DND-41 (cell line): Measurements from ENCODE around the gene PLA2G2F.

Experiments used
- ATAC-seq: fragments of 200-7000 bp; cut with Tn5 transposase; 3 replicates; pipeline ENCODE4 v1.9.1; 2021; ENCODE audit warnings: low read depth; ENCODE audit not compliant: insufficient read depth
- DNase-seq: peaks from one replicate; pipeline ENCODE4 v3.0.0-alpha.2; 2020
- H2AFZ ChIP-seq: 2 replicates; pipeline ENCODE4 v1.6.0; 2012; ENCODE audit warnings: low read depth, low read length
- H3K27ac ChIP-seq: 2 replicates; pipeline ENCODE4 v1.5.1; 2012; ENCODE audit warnings: low read length, inconsistent platforms
- H3K27me3 ChIP-seq: fragments of 200-600 bp; sonication (generic); 2 replicates; pipeline ENCODE4 v1.6.0; 2012; ENCODE audit warnings: low read length, mild to moderate bottlenecking, inconsistent platforms; ENCODE audit not compliant: insufficient read depth, poor library complexity
- H3K36me3 ChIP-seq: 2 replicates; pipeline ENCODE4 v1.5.1; 2012; ENCODE audit warnings: low read length, inconsistent platforms; ENCODE audit not compliant: insufficient read depth
- H3K4me1 ChIP-seq: 2 replicates; pipeline ENCODE4 v1.5.1; 2012; ENCODE audit warnings: mild to moderate bottlenecking, low read length; ENCODE audit not compliant: insufficient read depth
- H3K4me2 ChIP-seq: 2 replicates; pipeline ENCODE4 v1.6.0; 2012; ENCODE audit warnings: mild to moderate bottlenecking, moderate library complexity, low read length, inconsistent platforms; ENCODE audit not compliant: insufficient read depth
- H3K4me3 ChIP-seq, 2 experiments: fragments of 200-600 bp in 1 of 2; shearing (Covaris generic) in 1 of 2; 2 replicates each; pipeline ENCODE4 v1.5.1; 2012 to 2016; ENCODE audit warnings: inconsistent platforms in 2 of 2, low read length in 2 of 2, mild to moderate bottlenecking in 2 of 2, low read depth in 1 of 2, moderate library complexity in 1 of 2
- H3K79me2 ChIP-seq: 2 replicates; pipeline ENCODE4 v1.6.0; 2012; ENCODE audit warnings: low read length, inconsistent platforms; ENCODE audit not compliant: insufficient read depth
- H3K9ac ChIP-seq: 2 replicates; pipeline ENCODE4 v1.6.0; 2012; ENCODE audit warnings: low read depth, mild to moderate bottlenecking, inconsistent platforms, low read length, moderate library complexity
- H3K9me3 ChIP-seq: 2 replicates; pipeline ENCODE4 v1.5.1; 2012; ENCODE audit warnings: low read length, moderate library complexity, mild to moderate bottlenecking, inconsistent platforms; ENCODE audit not compliant: insufficient read depth, severe bottlenecking
- H4K20me1 ChIP-seq: 2 replicates; pipeline ENCODE4 v1.6.0; 2012; ENCODE audit warnings: low read length; ENCODE audit not compliant: insufficient read depth
- EZH2 ChIP-seq: IDR thresholded peaks from 3 replicates; pipeline ENCODE4 v1.6.1; 2012; ENCODE audit warnings: borderline replicate concordance, low read depth, mild to moderate bottlenecking, moderate library complexity, low read length, inconsistent platforms; ENCODE audit not compliant: severe bottlenecking
- TF ChIP-seq, protein P1 (sequence below): IDR thresholded peaks from 2 replicates; pipeline ENCODE4 v1.5.1; 2012; ENCODE audit warnings: borderline replicate concordance, low read length, moderate library complexity, mild to moderate bottlenecking; ENCODE audit not compliant: poor library complexity, severe bottlenecking; ENCODE audit errors: extremely low read depth

The PLA2G2F gene

DNA sequence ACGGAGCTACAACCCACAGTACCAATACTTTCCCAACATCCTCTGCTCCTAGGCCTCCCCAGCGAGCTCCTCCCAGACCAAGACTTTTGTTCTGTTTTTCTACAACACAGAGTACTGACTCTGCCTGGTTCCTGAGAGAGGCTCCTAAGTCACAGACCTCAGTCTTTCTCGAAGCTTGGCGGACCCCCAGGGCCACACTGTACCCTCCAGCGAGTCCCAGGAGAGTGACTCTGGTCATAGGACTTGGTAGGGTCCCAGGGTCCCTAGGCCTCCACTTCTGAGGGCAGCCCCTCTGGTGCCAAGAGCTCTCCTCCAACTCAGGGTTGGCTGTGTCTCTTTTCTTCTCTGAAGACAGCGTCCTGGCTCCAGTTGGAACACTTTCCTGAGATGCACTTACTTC lies 48.5 kb upstream of the PLA2G2F start:
- Histone ChIP-seq H3K4me3 (no peak overlapping the region), H3K79me2 (no peaks in the 10 kb centered on the region), H3K4me1 (no peaks in the 10 kb centered on the region), H3K36me3 (no peaks in the 10 kb centered on the region), H3K9ac (no peak overlapping the region), H3K4me2 (no peak overlapping the region), H3K9me3 (no peaks in the 10 kb centered on the region), H3K27me3 (peaks cover 10% of the 10 kb centered on the region), H4K20me1 (0 out of 2 replicates have a peak, but pooled peaks cover 4% of the 10 kb centered on the region), H2AFZ (no peak overlapping the region), H3K27ac (no peak overlapping the region)
- no peak for ATAC-seq
- TF ChIP-seq, protein P1, sequence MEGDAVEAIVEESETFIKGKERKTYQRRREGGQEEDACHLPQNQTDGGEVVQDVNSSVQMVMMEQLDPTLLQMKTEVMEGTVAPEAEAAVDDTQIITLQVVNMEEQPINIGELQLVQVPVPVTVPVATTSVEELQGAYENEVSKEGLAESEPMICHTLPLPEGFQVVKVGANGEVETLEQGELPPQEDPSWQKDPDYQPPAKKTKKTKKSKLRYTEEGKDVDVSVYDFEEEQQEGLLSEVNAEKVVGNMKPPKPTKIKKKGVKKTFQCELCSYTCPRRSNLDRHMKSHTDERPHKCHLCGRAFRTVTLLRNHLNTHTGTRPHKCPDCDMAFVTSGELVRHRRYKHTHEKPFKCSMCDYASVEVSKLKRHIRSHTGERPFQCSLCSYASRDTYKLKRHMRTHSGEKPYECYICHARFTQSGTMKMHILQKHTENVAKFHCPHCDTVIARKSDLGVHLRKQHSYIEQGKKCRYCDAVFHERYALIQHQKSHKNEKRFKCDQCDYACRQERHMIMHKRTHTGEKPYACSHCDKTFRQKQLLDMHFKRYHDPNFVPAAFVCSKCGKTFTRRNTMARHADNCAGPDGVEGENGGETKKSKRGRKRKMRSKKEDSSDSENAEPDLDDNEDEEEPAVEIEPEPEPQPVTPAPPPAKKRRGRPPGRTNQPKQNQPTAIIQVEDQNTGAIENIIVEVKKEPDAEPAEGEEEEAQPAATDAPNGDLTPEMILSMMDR = no peak
- no peak for TF ChIP-seq EZH2
- DNase-seq = no peak

DNA sequence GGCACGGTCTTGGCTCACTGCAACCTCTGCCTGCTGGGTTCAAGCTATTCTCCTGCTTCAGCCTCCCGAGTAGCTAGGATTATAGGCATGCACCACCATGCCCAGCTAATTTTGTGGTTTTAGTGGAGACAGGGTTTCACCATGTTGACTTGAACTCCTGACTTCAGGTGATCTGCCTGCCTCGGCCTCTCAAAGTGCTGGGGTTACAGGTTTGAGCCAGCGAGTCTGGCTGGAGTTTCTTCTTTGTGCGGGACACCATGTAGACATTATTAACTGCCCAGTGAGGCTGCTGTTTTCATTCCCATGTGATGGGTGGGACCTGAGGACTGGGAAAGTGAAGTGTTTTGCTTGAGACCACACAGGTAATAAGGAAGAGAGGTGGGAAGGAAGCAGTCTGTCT lies 45.8 kb upstream of the PLA2G2F start:
- Histone ChIP-seq H3K4me1 (no peaks in the 10 kb centered on the region), H2AFZ (no peak overlapping the region), H3K4me3 (no peak overlapping the region), H3K9me3 (no peaks in the 10 kb centered on the region), H3K27me3 (peaks cover 14% of the 10 kb centered on the region), H3K4me2 (no peak overlapping the region), H4K20me1 (0 out of 2 replicates have a peak, but pooled peaks cover 4% of the 10 kb centered on the region), H3K9ac (no peak overlapping the region), H3K36me3 (no peaks in the 10 kb centered on the region), H3K27ac (no peak overlapping the region), H3K79me2 (no peaks in the 10 kb centered on the region)
- ATAC-seq (no peak), DNase-seq (no peak)
- no peak for TF ChIP-seq EZH2
- TF ChIP-seq, protein P1 = no peak

GRCh38 chr1:20093940-20094391 lies 45.2 kb upstream of the PLA2G2F start:
- H3K4me2 ChIP-seq = no peak overlapping the region
- ATAC-seq = no peak
- H3K4me1 ChIP-seq = no peaks in the 10 kb centered on the region
- no peak overlapping the region for H3K9ac ChIP-seq
- H4K20me1 ChIP-seq = 0 out of 2 replicates have a peak, but pooled peaks cover 4% of the 10 kb centered on the region
- no peak for DNase-seq
- no peak overlapping the region for H3K4me3 ChIP-seq
- H3K79me2 ChIP-seq = no peaks in the 10 kb centered on the region
- TF ChIP-seq, protein P1 = no peak
- no peak for TF ChIP-seq EZH2
- H3K36me3 ChIP-seq = no peaks in the 10 kb centered on the region
- H3K9me3 ChIP-seq = no peaks in the 10 kb centered on the region
- peaks cover 14% of the 10 kb centered on the region for H3K27me3 ChIP-seq
- no peak overlapping the region for H2AFZ ChIP-seq
- H3K27ac ChIP-seq = no peak overlapping the region
